NCI-H510A (cell line): ENCODE results near the gene C16orf95.
"Not testable (repeated sequence)": the region's sequence is repeated elsewhere in the genome, so short reads cannot be mapped to it uniquely, and the experiment has no call there.

ENCODE experiments used
- DNase-seq: peaks from one replicate; lab custom pipeline; 2025; lab: John Stamatoyannopoulos, UW

Gene C16orf95

GRCh38 chr16:87286839-87287626 lies 30.2 kb downstream of the C16orf95 start:
- DNase-seq, result no peak

GRCh38 chr16:87284183-87284582 lies 33.0 kb downstream of the C16orf95 start:
- DNase-seq, result no peak

- no peak for DNase-seq
These were observed 38.0 kb downstream of the C16orf95 start for GRCh38 chr16:87279094-87279658.

- DNase-seq, result no peak
These were observed 38.8 kb downstream of the C16orf95 start for GRCh38 chr16:87278191-87279093.

- no peak for DNase-seq
These were observed 40.3 kb downstream of the C16orf95 start for GRCh38 chr16:87276924-87277323.

GRCh38 chr16:87276091-87276701 lies 41.0 kb downstream of the C16orf95 start:
- DNase-seq, result no peak

- no peak for DNase-seq
These were observed 42.4 kb downstream of the C16orf95 start for GRCh38 chr16:87274794-87275193.

GRCh38 chr16:87273471-87274030 lies 43.6 kb downstream of the C16orf95 start:
- DNase-seq, result no peak

- no peak for DNase-seq
These were observed 45.9 kb downstream of the C16orf95 start for GRCh38 chr16:87271256-87271655.

- DNase-seq, result no peak
These were observed 49.6 kb downstream of the C16orf95 start for GRCh38 chr16:87267566-87267965.

- no peak for DNase-seq
These were observed 50.3 kb downstream of the C16orf95 start for GRCh38 chr16:87266846-87267245.

GRCh38 chr16:87265261-87265660 lies 51.9 kb downstream of the C16orf95 start:
- DNase-seq, result no peak

GRCh38 chr16:87264634-87265033 lies 52.6 kb downstream of the C16orf95 start:
- DNase-seq, result no peak

- DNase-seq, result no peak
These were observed 53.7 kb downstream of the C16orf95 start for GRCh38 chr16:87263418-87264052.

GRCh38 chr16:87259431-87259830 lies 57.8 kb downstream of the C16orf95 start:
- DNase-seq, result no peak

GRCh38 chr16:87258653-87259052 lies 58.5 kb downstream of the C16orf95 start:
- not testable (repeated sequence) for DNase-seq

GRCh38 chr16:87255866-87256265 lies 61.3 kb downstream of the C16orf95 start:
- DNase-seq, result no peak

GRCh38 chr16:87254734-87255133 lies 62.5 kb downstream of the C16orf95 start:
- DNase-seq, result no peak

- no peak for DNase-seq
These were observed 62.9 kb downstream of the C16orf95 start for GRCh38 chr16:87254296-87254695.

- no peak for DNase-seq
These were observed 63.7 kb downstream of the C16orf95 start for GRCh38 chr16:87253536-87253935.
